Fibroblast of upper back skin (primary cell): Measurements from ENCODE around the gene ENTHD1.
"Not testable (repeated sequence)": the region's sequence is repeated elsewhere in the genome, so short reads cannot be mapped to it uniquely, and the experiment has no call there.

Source experiments
- DNase-seq: peaks from one replicate; pipeline ENCODE4 v3.0.0-alpha.2; 2013

ENTHD1 gene

GRCh38 chr22:39924286-39924685 is 30.7 kb upstream of the ENTHD1 start:
- DNase-seq: no peak

GRCh38 chr22:39923696-39924095 is 30.1 kb upstream of the ENTHD1 start:
- DNase-seq: no peak

GRCh38 chr22:39920134-39920743 is 26.7 kb upstream of the ENTHD1 start:
- no peak for DNase-seq

GRCh38 chr22:39917776-39918495 is 24.4 kb upstream of the ENTHD1 start:
- DNase-seq: peak; percentile 12

- DNase-seq: no peak
These were observed 23.7 kb upstream of the ENTHD1 start for GRCh38 chr22:39917197-39917643.

GRCh38 chr22:39916496-39916895 is 22.9 kb upstream of the ENTHD1 start:
- no peak for DNase-seq

- no peak for DNase-seq
These were observed 21.8 kb upstream of the ENTHD1 start for GRCh38 chr22:39915295-39915726.

- DNase-seq: no peak
These were observed 21.0 kb upstream of the ENTHD1 start for GRCh38 chr22:39914584-39914983.

- DNase-seq: no peak
These were observed 20.3 kb upstream of the ENTHD1 start for GRCh38 chr22:39913886-39914285.

- no peak for DNase-seq
These were observed 19.8 kb upstream of the ENTHD1 start for GRCh38 chr22:39913321-39913720.

GRCh38 chr22:39910876-39911613 is 17.5 kb upstream of the ENTHD1 start:
- no peak for DNase-seq

GRCh38 chr22:39908737-39909136 is 15.2 kb upstream of the ENTHD1 start:
- no peak for DNase-seq

- no peak for DNase-seq
These were observed 14.6 kb upstream of the ENTHD1 start for GRCh38 chr22:39908136-39908535.

GRCh38 chr22:39907605-39908097 is 14.1 kb upstream of the ENTHD1 start:
- DNase-seq: no peak

GRCh38 chr22:39907047-39907446 is 13.5 kb upstream of the ENTHD1 start:
- DNase-seq: no peak

GRCh38 chr22:39906207-39906606 is 12.6 kb upstream of the ENTHD1 start:
- DNase-seq: no peak

GRCh38 chr22:39905687-39906086 is 12.1 kb upstream of the ENTHD1 start:
- DNase-seq: no peak

GRCh38 chr22:39904862-39905261 is 11.3 kb upstream of the ENTHD1 start:
- DNase-seq: no peak

GRCh38 chr22:39904024-39904423 is 10.5 kb upstream of the ENTHD1 start:
- DNase-seq: not testable (repeated sequence)

GRCh38 chr22:39901565-39902146 is 8.1 kb upstream of the ENTHD1 start:
- DNase-seq: no peak

GRCh38 chr22:39900306-39901227 is 7.0 kb upstream of the ENTHD1 start, which contains the start of gene GRAP2:
Gene GRAP2 (plus strand): TSS chr22:39901084. CDS start chr22:39947107, 46,023 bp downstream.
- DNase-seq: no peak

- no peak for DNase-seq
These were observed 5.4 kb upstream of the ENTHD1 start for GRCh38 chr22:39898997-39899396.
